ENCODE results near the gene TRAK1.

Gene TRAK1

GRCh38 chr3:42110631-42111030, 19.5 kb downstream of the TRAK1 start:
- no peaks in the 10 kb centered on the region for H3K27me3 ChIP-seq
- no peak overlapping the region for H3K4me3 ChIP-seq (ENCODE audit: low read depth in 1 of 2, low read length in 1 of 2)
- H3K36me3 ChIP-seq, result no peaks in the 10 kb centered on the region
- H3K4me1 ChIP-seq (ENCODE audit: control insufficient read depth in 1 of 2, insufficient read depth in 1 of 2, low read depth in 1 of 2, low read length in 1 of 2), result peaks cover 25 to 38% of the 10 kb centered on the region in 2 experiments
- no peaks in the 10 kb centered on the region for H3K9me3 ChIP-seq
- TF ChIP-seq CTCF (IDR thresholded peaks at IDR 0.05), result no peak
- no peak overlapping the region for H3K27ac ChIP-seq

- TF ChIP-seq CTCF (IDR thresholded peaks at IDR 0.05), result no peak
- Histone ChIP-seq H3K27ac (peak overlapping the region; percentile 83), H3K9me3 (no peaks in the 10 kb centered on the region), H3K36me3 (no peaks in the 10 kb centered on the region), H3K4me1 (ENCODE audit: control insufficient read depth in 1 of 2, insufficient read depth in 1 of 2, low read depth in 1 of 2, low read length in 1 of 2) (peaks cover 27 to 43% of the 10 kb centered on the region in 2 experiments), H3K27me3 (no peaks in the 10 kb centered on the region), H3K4me3 (ENCODE audit: low read depth in 1 of 2, low read length in 1 of 2) (peak overlapping the region in 1 of 2 experiments; percentile 10)
These were observed 23.1 kb downstream of the TRAK1 start for GRCh38 chr3:42114130-42114725.

DNA sequence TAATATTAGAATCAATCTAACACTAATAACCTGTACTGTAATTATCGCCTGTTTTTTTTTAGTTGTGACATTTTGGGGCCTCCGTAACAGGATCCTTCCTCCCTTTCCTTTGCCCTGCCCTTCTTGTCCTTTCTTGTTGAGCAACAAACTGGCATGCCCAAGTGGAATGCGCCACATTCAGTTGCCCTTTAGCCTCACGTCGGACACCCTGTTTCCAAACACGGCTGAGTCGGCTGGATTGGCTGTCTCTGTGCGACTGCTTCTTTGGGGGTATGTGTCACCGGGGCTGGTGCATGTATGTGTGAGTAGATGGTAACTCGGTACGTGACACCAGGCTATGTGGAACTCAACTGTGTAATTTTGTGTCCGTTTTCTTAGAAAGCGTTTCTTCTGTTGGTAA, 24.1 kb downstream of the TRAK1 start:
- no peak overlapping the region for H3K27ac ChIP-seq
- no peaks in the 10 kb centered on the region for H3K9me3 ChIP-seq
- no peaks in the 10 kb centered on the region for H3K27me3 ChIP-seq
- no peaks in the 10 kb centered on the region for H3K36me3 ChIP-seq
- no peak overlapping the region for H3K4me3 ChIP-seq (ENCODE audit: low read depth in 1 of 2, low read length in 1 of 2)
- no peak for TF ChIP-seq CTCF (IDR thresholded peaks at IDR 0.05)
- peaks cover 37 to 53% of the 10 kb centered on the region in 2 experiments for H3K4me1 ChIP-seq (ENCODE audit: control insufficient read depth in 1 of 2, insufficient read depth in 1 of 2, low read depth in 1 of 2, low read length in 1 of 2)

GRCh38 chr3:42115946-42116345, 24.8 kb downstream of the TRAK1 start:
- no peak overlapping the region for H3K4me3 ChIP-seq (ENCODE audit: low read depth in 1 of 2, low read length in 1 of 2)
- no peaks in the 10 kb centered on the region for H3K27me3 ChIP-seq
- no peak for TF ChIP-seq CTCF (IDR thresholded peaks at IDR 0.05)
- peaks cover 38 to 54% of the 10 kb centered on the region in 2 experiments for H3K4me1 ChIP-seq (ENCODE audit: control insufficient read depth in 1 of 2, insufficient read depth in 1 of 2, low read depth in 1 of 2, low read length in 1 of 2)
- no peaks in the 10 kb centered on the region for H3K36me3 ChIP-seq
- no peaks in the 10 kb centered on the region for H3K9me3 ChIP-seq
- H3K27ac ChIP-seq, result no peak overlapping the region

DNA sequence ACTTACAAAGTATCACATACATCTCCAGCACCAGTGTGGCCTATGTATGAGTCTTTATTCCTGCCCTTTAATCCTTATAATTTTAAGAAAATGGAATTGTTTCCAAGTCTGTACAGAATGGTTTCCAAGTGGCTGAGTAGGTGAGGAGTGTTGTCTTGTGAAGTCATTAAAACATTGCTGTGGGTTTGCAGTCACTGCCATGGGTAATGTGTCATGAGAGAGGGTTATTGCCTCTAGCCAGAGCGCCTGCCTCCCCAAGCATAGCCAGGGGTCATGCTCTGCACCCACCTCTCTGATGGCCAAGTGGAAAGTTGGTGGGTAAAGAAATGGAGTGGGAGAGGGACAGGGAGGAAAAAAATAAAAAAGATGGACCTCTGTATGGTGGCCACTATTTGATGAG, 25.3 kb downstream of the TRAK1 start:
- no peak for TF ChIP-seq CTCF (IDR thresholded peaks at IDR 0.05)
- H3K27ac ChIP-seq, result no peak overlapping the region
- no peak overlapping the region for H3K4me3 ChIP-seq (ENCODE audit: low read depth in 1 of 2, low read length in 1 of 2)
- no peaks in the 10 kb centered on the region for H3K9me3 ChIP-seq
- peaks cover 38 to 52% of the 10 kb centered on the region in 2 experiments for H3K4me1 ChIP-seq (ENCODE audit: control insufficient read depth in 1 of 2, insufficient read depth in 1 of 2, low read depth in 1 of 2, low read length in 1 of 2)
- no peaks in the 10 kb centered on the region for H3K36me3 ChIP-seq
- H3K27me3 ChIP-seq, result no peaks in the 10 kb centered on the region
